ENCODE measurements around the gene XPNPEP2. TPM values are rescaled to one million over a fixed set of nuclear protein-coding genes. Genes with fewer than 3 reads are reported as not detected.

The XPNPEP2 gene
- total and polyA plus RNA-seq, 11 donors, result 0.19 to 2.1 (median 0.55) TPM

GRCh38 chrX:129795584-129795983 is 56.8 kb downstream of the XPNPEP2 start:
- Histone ChIP-seq H3K9me3 (no peaks in the 10 kb centered on the region), H3K4me3 (no peak overlapping the region), H3K27ac (no peak overlapping the region), H3K36me3 (peaks cover 0 to 28% (median 0%) of the 10 kb centered on the region in 9 donors), H3K4me1 (no peaks in the 10 kb centered on the region), H3K27me3 (peaks cover 0 to 1% (median 0%) of the 10 kb centered on the region in 9 donors)
- ATAC-seq (no peak), DNase-seq (no peak)
- no peak for TF ChIP-seq POLR2A (IDR thresholded peaks at IDR 0.05)
- TF ChIP-seq CTCF (IDR thresholded peaks at IDR 0.05), result no peak
- intact Hi-C loops (cut with DNase I), result no loop called here
- 60 to 100% (median 88%) methylated on average over 1 of the region's 1 CpG for WGBS, 4 donors

GRCh38 chrX:129797251-129797906 is 58.6 kb downstream of the XPNPEP2 start:
- intact Hi-C loops (cut with DNase I), result no loop called here
- Histone ChIP-seq H3K4me1 (no peaks in the 10 kb centered on the region), H3K27ac (no peak overlapping the region), H3K9me3 (no peaks in the 10 kb centered on the region), H3K4me3 (no peak overlapping the region), H3K36me3 (peaks cover 0 to 19% (median 0%) of the 10 kb centered on the region in 9 donors), H3K27me3 (peaks cover 0 to 6% (median 0%) of the 10 kb centered on the region in 9 donors)
- 73 to 98% (median 91%) methylated on average over 2 to 4 of the region's 4 CpGs for WGBS, 4 donors
- DNase-seq (no peak), ATAC-seq (no peak)
- no peak for TF ChIP-seq CTCF (IDR thresholded peaks at IDR 0.05)
- TF ChIP-seq POLR2A (IDR thresholded peaks at IDR 0.05), result no peak

GRCh38 chrX:129798456-129798855 is 59.7 kb downstream of the XPNPEP2 start:
- Histone ChIP-seq H3K27ac (no peak overlapping the region), H3K36me3 (peaks cover 0 to 8% (median 0%) of the 10 kb centered on the region in 9 donors), H3K27me3 (peaks cover 0 to 6% (median 0%) of the 10 kb centered on the region in 9 donors), H3K4me3 (no peak overlapping the region), H3K9me3 (no peaks in the 10 kb centered on the region), H3K4me1 (no peaks in the 10 kb centered on the region)
- intact Hi-C loops (cut with DNase I), result no loop called here
- TF ChIP-seq POLR2A (IDR thresholded peaks at IDR 0.05), result no peak
- no peak for TF ChIP-seq CTCF (IDR thresholded peaks at IDR 0.05)
- WGBS, 4 donors, result 83 to 98% (median 90%) methylated on average over 3 of the region's 3 CpGs
- no peak for DNase-seq
- peak in 1 of 4 donors; percentile 13 for ATAC-seq

GRCh38 chrX:129798888-129799287 is 60.1 kb downstream of the XPNPEP2 start:
- H3K27ac ChIP-seq, result no peak overlapping the region
- H3K4me3 ChIP-seq, result no peak overlapping the region
- peaks cover 0 to 6% (median 0%) of the 10 kb centered on the region in 9 donors for H3K27me3 ChIP-seq
- no peak for DNase-seq
- TF ChIP-seq CTCF (IDR thresholded peaks at IDR 0.05) (no peak), POLR2A (IDR thresholded peaks at IDR 0.05) (no peak)
- H3K4me1 ChIP-seq, result no peaks in the 10 kb centered on the region
- 68 to 89% (median 83%) methylated on average over 5 of the region's 5 CpGs for WGBS, 4 donors
- H3K9me3 ChIP-seq, result no peaks in the 10 kb centered on the region
- ATAC-seq, result no peak
- intact Hi-C loops (cut with DNase I), result no loop called here
- peaks cover 0 to 4% (median 0%) of the 10 kb centered on the region in 9 donors for H3K36me3 ChIP-seq

Measured in heart left ventricle (tissue), 16 donors.